Measurements from ENCODE around the gene SF3B6. TPM values are rescaled to one million over a fixed set of nuclear protein-coding genes. Genes with fewer than 3 reads are reported as not detected.

Gene SF3B6
- total and polyA plus RNA-seq, 2 experiments from 2014 or later, result 140 to 565 TPM

DNA sequence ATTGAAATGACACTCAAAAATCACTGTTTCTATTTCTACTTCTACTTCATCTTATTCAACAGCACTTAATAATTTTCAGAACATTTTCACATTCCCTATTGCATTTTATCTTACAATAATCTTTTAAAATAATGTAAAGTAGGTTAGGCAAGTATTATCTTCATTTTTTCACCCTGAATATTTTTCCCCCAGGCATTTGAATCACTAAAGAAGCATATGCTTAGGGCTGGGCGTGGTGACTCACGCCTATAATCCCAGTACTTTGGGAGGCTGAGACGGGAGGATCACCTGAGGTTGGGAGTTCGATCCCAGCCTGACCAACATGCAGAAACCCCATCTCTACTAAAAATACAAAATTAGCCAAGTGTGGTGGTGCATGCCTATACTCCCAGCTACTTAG, 35.6 kb downstream of the SF3B6 start:
- peaks cover 18% of the 10 kb centered on the region for H4K20me1 ChIP-seq (replicated peaks; ENCODE audit: insufficient read depth)
- ATAC-seq (no peak), DNase-seq (ENCODE audit: low spot score) (no peak)
- Mint-ChIP-seq H3K9me3 (no peaks in the 10 kb centered on the region), H3K4me3 (no peak overlapping the region), H3K27me3 (ENCODE audit: insufficient read depth, low read depth, poor library complexity) (peaks cover 2% of the 10 kb centered on the region), H3K4me1 (peaks cover 3% of the 10 kb centered on the region; the same call in 2 of the 3 replicates), H3K36me3 (ENCODE audit: low read depth) (peaks cover 35% of the 10 kb centered on the region), H3K27ac (no peak overlapping the region)
- no peaks in the 10 kb centered on the region for H3K9me2 ChIP-seq (ENCODE audit: insufficient read depth)
- peaks cover 29% of the 10 kb centered on the region for H3K36me3 ChIP-seq (ENCODE audit: insufficient read depth)
- H3K4me2 ChIP-seq, result no peak overlapping the region
- H3F3A ChIP-seq (replicated peaks; ENCODE audit: low read depth), result no peaks in the 10 kb centered on the region
- no peak overlapping the region for H3K27ac ChIP-seq (ENCODE audit: low read depth)
- H3K4me1 ChIP-seq (ENCODE audit: insufficient read depth), result 0 out of 2 replicates have a peak, but pooled peaks cover 3% of the 10 kb centered on the region
- H3K79me2 ChIP-seq (replicated peaks; ENCODE audit: insufficient read depth), result peaks cover 95% of the 10 kb centered on the region
- H2AFZ ChIP-seq, result no peak overlapping the region
- no peaks in the 10 kb centered on the region for H3K27me3 ChIP-seq (ENCODE audit: insufficient read depth)
- no peak for TF ChIP-seq ZNF114 (CRISPR knock-in tag; IDR thresholded peaks at IDR 0.05)
- TF ChIP-seq, protein P1, sequence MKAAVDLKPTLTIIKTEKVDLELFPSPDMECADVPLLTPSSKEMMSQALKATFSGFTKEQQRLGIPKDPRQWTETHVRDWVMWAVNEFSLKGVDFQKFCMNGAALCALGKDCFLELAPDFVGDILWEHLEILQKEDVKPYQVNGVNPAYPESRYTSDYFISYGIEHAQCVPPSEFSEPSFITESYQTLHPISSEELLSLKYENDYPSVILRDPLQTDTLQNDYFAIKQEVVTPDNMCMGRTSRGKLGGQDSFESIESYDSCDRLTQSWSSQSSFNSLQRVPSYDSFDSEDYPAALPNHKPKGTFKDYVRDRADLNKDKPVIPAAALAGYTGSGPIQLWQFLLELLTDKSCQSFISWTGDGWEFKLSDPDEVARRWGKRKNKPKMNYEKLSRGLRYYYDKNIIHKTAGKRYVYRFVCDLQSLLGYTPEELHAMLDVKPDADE (IDR thresholded peaks at IDR 0.05), result no peak
- TF ChIP-seq, protein P2, sequence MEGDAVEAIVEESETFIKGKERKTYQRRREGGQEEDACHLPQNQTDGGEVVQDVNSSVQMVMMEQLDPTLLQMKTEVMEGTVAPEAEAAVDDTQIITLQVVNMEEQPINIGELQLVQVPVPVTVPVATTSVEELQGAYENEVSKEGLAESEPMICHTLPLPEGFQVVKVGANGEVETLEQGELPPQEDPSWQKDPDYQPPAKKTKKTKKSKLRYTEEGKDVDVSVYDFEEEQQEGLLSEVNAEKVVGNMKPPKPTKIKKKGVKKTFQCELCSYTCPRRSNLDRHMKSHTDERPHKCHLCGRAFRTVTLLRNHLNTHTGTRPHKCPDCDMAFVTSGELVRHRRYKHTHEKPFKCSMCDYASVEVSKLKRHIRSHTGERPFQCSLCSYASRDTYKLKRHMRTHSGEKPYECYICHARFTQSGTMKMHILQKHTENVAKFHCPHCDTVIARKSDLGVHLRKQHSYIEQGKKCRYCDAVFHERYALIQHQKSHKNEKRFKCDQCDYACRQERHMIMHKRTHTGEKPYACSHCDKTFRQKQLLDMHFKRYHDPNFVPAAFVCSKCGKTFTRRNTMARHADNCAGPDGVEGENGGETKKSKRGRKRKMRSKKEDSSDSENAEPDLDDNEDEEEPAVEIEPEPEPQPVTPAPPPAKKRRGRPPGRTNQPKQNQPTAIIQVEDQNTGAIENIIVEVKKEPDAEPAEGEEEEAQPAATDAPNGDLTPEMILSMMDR (conservative IDR thresholded peaks at IDR 0.05; ENCODE audit: low read depth in 2 of 2), result no peak
- no peak for TF ChIP-seq EZH2 (IDR thresholded peaks at IDR 0.05; ENCODE audit: low read depth, unreplicated experiment)
- TF ChIP-seq, protein P3, sequence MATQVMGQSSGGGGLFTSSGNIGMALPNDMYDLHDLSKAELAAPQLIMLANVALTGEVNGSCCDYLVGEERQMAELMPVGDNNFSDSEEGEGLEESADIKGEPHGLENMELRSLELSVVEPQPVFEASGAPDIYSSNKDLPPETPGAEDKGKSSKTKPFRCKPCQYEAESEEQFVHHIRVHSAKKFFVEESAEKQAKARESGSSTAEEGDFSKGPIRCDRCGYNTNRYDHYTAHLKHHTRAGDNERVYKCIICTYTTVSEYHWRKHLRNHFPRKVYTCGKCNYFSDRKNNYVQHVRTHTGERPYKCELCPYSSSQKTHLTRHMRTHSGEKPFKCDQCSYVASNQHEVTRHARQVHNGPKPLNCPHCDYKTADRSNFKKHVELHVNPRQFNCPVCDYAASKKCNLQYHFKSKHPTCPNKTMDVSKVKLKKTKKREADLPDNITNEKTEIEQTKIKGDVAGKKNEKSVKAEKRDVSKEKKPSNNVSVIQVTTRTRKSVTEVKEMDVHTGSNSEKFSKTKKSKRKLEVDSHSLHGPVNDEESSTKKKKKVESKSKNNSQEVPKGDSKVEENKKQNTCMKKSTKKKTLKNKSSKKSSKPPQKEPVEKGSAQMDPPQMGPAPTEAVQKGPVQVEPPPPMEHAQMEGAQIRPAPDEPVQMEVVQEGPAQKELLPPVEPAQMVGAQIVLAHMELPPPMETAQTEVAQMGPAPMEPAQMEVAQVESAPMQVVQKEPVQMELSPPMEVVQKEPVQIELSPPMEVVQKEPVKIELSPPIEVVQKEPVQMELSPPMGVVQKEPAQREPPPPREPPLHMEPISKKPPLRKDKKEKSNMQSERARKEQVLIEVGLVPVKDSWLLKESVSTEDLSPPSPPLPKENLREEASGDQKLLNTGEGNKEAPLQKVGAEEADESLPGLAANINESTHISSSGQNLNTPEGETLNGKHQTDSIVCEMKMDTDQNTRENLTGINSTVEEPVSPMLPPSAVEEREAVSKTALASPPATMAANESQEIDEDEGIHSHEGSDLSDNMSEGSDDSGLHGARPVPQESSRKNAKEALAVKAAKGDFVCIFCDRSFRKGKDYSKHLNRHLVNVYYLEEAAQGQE (IDR thresholded peaks at IDR 0.05; ENCODE audit: unreplicated experiment), result no peak
- no peak overlapping the region for H3K4me3 ChIP-seq

DNA sequence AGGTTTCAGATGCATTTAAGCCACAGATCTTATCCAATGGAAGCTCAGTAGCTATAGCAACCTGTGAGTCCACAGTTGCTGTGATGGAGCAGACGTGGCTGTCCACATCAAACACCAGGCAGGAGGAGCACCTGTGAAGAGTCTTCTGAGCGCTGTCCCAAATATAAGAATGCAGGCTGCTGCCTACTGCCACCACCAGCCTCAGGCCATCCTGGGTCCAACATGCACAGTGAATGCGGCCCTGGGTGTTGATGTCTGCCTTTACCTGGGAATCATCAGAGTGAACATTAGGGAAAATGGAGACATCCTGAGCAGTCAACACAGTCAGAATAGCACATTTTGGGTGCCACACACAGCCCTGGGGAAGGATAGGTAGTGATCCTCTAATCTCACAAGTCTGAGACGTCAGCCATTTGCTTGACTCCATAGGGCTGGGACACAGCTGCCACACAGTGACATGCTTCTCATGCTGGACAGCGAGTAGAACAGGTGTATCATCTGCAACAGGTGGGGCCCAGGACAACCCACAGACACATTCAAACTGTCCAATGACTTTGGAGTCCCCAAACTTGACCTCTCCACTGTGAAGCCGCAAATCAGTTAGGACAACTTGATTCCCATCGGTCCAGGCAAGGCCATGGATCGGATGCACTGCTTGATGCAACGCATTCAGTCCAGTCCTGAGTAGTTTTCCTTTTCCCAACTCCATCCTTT, 37.2 kb downstream of the SF3B6 start:
- ATAC-seq (no peak), DNase-seq (ENCODE audit: low spot score) (no peak)
- Mint-ChIP-seq H3K9me3 (no peaks in the 10 kb centered on the region), H3K4me1 (no peaks in the 10 kb centered on the region; the same call in 2 of the 3 replicates), H3K4me3 (no peak overlapping the region), H3K27ac (no peak overlapping the region), H3K27me3 (ENCODE audit: insufficient read depth, low read depth, poor library complexity) (peaks cover 2% of the 10 kb centered on the region), H3K36me3 (ENCODE audit: low read depth) (peaks cover 38% of the 10 kb centered on the region)
- no peak overlapping the region for H2AFZ ChIP-seq
- no peak overlapping the region for H3K27ac ChIP-seq (ENCODE audit: low read depth)
- no peaks in the 10 kb centered on the region for H3F3A ChIP-seq (replicated peaks; ENCODE audit: low read depth)
- H3K79me2 ChIP-seq (replicated peaks; ENCODE audit: insufficient read depth), result peaks cover 94% of the 10 kb centered on the region
- peaks cover 29% of the 10 kb centered on the region for H3K36me3 ChIP-seq (ENCODE audit: insufficient read depth)
- no peak overlapping the region for H3K4me2 ChIP-seq
- no peaks in the 10 kb centered on the region for H3K9me2 ChIP-seq (ENCODE audit: insufficient read depth)
- H3K4me1 ChIP-seq (ENCODE audit: insufficient read depth), result no peaks in the 10 kb centered on the region
- peaks cover 23% of the 10 kb centered on the region for H4K20me1 ChIP-seq (replicated peaks; ENCODE audit: insufficient read depth)
- H3K4me3 ChIP-seq, result no peak overlapping the region
- no peaks in the 10 kb centered on the region for H3K27me3 ChIP-seq (ENCODE audit: insufficient read depth)
- TF ChIP-seq ZNF331 (CRISPR knock-in tag; IDR thresholded peaks at IDR 0.05; ENCODE audit: low read depth) (no peak), EZH2phosphoT487 (IDR thresholded peaks at IDR 0.05; ENCODE audit: unreplicated experiment) (no peak), ZNF114 (CRISPR knock-in tag; IDR thresholded peaks at IDR 0.05) (no peak), POLR2AphosphoS5 (IDR thresholded peaks at IDR 0.05; ENCODE audit: low read depth) (no peak), CREB1 (CRISPR knock-in tag; IDR thresholded peaks at IDR 0.05; ENCODE audit: low read depth) (no peak), JUNB (IDR thresholded peaks at IDR 0.05; ENCODE audit: unreplicated experiment) (no peak), EZH2 (IDR thresholded peaks at IDR 0.05; ENCODE audit: low read depth, unreplicated experiment) (no peak), STAT1 (IDR thresholded peaks at IDR 0.05; ENCODE audit: unreplicated experiment) (no peak)
- TF ChIP-seq, protein P3 (IDR thresholded peaks at IDR 0.05; ENCODE audit: unreplicated experiment), result no peak
- TF ChIP-seq, protein P1 (IDR thresholded peaks at IDR 0.05), result no peak
